Neural cell (in vitro differentiated cells): ENCODE data around the gene TBCEL. TPM values are rescaled to one million over a fixed set of nuclear protein-coding genes. Genes with fewer than 3 reads are reported as not detected.

Source experiments
- H2AFZ ChIP-seq: fragments of 200-600, 300-800 bp; sonication (generic), shearing (Covaris generic); 2 replicates; pipeline ENCODE4 v1.6.0; 2014; ENCODE audit warnings: low read depth, mild to moderate bottlenecking, antibody characterized with exemption, low read length, moderate library complexity
- H3F3A ChIP-seq: fragments of 200-600 bp; shearing (Covaris generic); 2 replicates; pipeline ENCODE4 v1.6.1; 2016; ENCODE audit warnings: mild to moderate bottlenecking, moderate library complexity, mixed read lengths, antibody characterized with exemption, low read length; ENCODE audit not compliant: insufficient read depth, poor library complexity, severe bottlenecking
- H3K27ac ChIP-seq: fragments of 200-600, 300-800 bp; sonication (generic), shearing (Covaris generic); 2 replicates; pipeline ENCODE4 v1.5.1; 2014; ENCODE audit warnings: mild to moderate bottlenecking, low read length, moderate library complexity
- H3K27me3 ChIP-seq: fragments of 300-800, 200-600 bp; sonication (generic), shearing (Covaris generic); 2 replicates; pipeline ENCODE4 v1.6.0; 2014; ENCODE audit warnings: mild to moderate bottlenecking, low read depth, low read length, moderate library complexity; ENCODE audit not compliant: insufficient read depth
- H3K36me3 ChIP-seq: fragments of 300-800, 200-600 bp; sonication (generic), shearing (Covaris generic); 2 replicates; pipeline ENCODE4 v1.5.1; 2014; ENCODE audit warnings: mild to moderate bottlenecking, antibody characterized with exemption, low read length, moderate library complexity; ENCODE audit not compliant: insufficient read depth
- H3K4me2 ChIP-seq: fragments of 300-800, 200-600 bp; sonication (generic), shearing (Covaris generic); 2 replicates; pipeline ENCODE4 v1.6.0; 2014; ENCODE audit warnings: mild to moderate bottlenecking, low read length
- H3K4me3 ChIP-seq: fragments of 300-800, 200-600 bp; sonication (generic), shearing (Covaris generic); 2 replicates; pipeline ENCODE4 v1.5.1; 2014; ENCODE audit warnings: mild to moderate bottlenecking, low read length, moderate library complexity
- H3K79me2 ChIP-seq: fragments of 200-600 bp; shearing (Covaris generic); replicated peaks from 2 replicates; pipeline ENCODE4 v1.6.0; 2014; ENCODE audit warnings: mild to moderate bottlenecking, low read length, moderate library complexity; ENCODE audit not compliant: insufficient read depth
- H3K9ac ChIP-seq: fragments of 300-800, 200-600 bp; sonication (generic), shearing (Covaris generic); 2 replicates; pipeline ENCODE4 v1.6.1; 2016; ENCODE audit warnings: mild to moderate bottlenecking, low read length, mixed read lengths
- H3K9me2 ChIP-seq: fragments of 200-600 bp; shearing (Covaris generic); 2 replicates; pipeline ENCODE4 v1.6.1; 2016; ENCODE audit warnings: mild to moderate bottlenecking, low read length, mixed read lengths; ENCODE audit not compliant: insufficient read depth
- H3K9me3 ChIP-seq: fragments of 200-600, 300-800 bp; sonication (generic), shearing (Covaris generic); 2 replicates; pipeline ENCODE4 v1.6.1; 2016; ENCODE audit warnings: mild to moderate bottlenecking, mixed run types, low read length, moderate library complexity, mixed read lengths
- H4K20me1 ChIP-seq: fragments of 200-600 bp; shearing (Covaris generic); 2 replicates; pipeline ENCODE4 v1.6.1; 2016; ENCODE audit warnings: mild to moderate bottlenecking, mixed run types; ENCODE audit not compliant: insufficient read depth
- EP300 ChIP-seq: fragments of 450-650 bp; conservative IDR thresholded peaks from 2 replicates; pipeline ENCODE4 v1.6.1; 2014; ENCODE audit warnings: antibody characterized with exemption, mild to moderate bottlenecking, moderate library complexity; ENCODE audit not compliant: poor library complexity, severe bottlenecking
- EZH2 ChIP-seq: fragments of 200-600, 300-800 bp; shearing (Covaris generic), sonication (generic); IDR thresholded peaks from 2 replicates; pipeline ENCODE4 v1.6.1; 2014; ENCODE audit warnings: antibody characterized with exemption, low read length, borderline replicate concordance, mild to moderate bottlenecking; ENCODE audit not compliant: insufficient read depth, poor library complexity, severe bottlenecking
- MXI1 ChIP-seq: fragments of 450-650 bp; conservative IDR thresholded peaks from 2 replicates; pipeline ENCODE4 v1.6.1; 2014; ENCODE audit warnings: antibody characterized with exemption, mild to moderate bottlenecking; ENCODE audit not compliant: poor library complexity, severe bottlenecking
- POLR2AphosphoS5 ChIP-seq: IDR thresholded peaks from 2 replicates; pipeline ENCODE4 v1.6.1; 2012
- RAD21 ChIP-seq: fragments of 450-650 bp; conservative IDR thresholded peaks from 2 replicates; pipeline ENCODE4 v1.6.1; 2014; ENCODE audit warnings: antibody characterized with exemption, mild to moderate bottlenecking, moderate library complexity
- SMC3 ChIP-seq: fragments of 450-650 bp; conservative IDR thresholded peaks from 2 replicates; pipeline ENCODE4 v1.6.1; 2014; ENCODE audit warnings: antibody characterized with exemption, mild to moderate bottlenecking, moderate library complexity; ENCODE audit not compliant: poor library complexity
- TAF1 ChIP-seq: IDR thresholded peaks from 2 replicates; pipeline ENCODE4 v1.6.1; 2012; ENCODE audit warnings: low read depth
- polyA plus RNA-seq: library from polyadenylated mRNA; depleted of rRNA; stranded (reverse); fragments of >200 nt; gene quantifications from 2 replicates; pipeline ENCODE4 v1.2.3, GENCODE V29; 2014
- TF ChIP-seq, protein P1 (sequence below): IDR thresholded peaks from 2 replicates; pipeline ENCODE4 v1.6.1; 2012; ENCODE audit warnings: borderline replicate concordance
- TF ChIP-seq, protein P2 (sequence below): fragments of 450-650 bp; IDR thresholded peaks from 2 replicates; pipeline ENCODE4 v1.5.1; 2014; ENCODE audit warnings: antibody characterized with exemption, mild to moderate bottlenecking, moderate library complexity; ENCODE audit not compliant: poor library complexity, severe bottlenecking

Gene TBCEL
- polyA plus RNA-seq, 1 donor from 2014 or later = 13.5 TPM

DNA sequence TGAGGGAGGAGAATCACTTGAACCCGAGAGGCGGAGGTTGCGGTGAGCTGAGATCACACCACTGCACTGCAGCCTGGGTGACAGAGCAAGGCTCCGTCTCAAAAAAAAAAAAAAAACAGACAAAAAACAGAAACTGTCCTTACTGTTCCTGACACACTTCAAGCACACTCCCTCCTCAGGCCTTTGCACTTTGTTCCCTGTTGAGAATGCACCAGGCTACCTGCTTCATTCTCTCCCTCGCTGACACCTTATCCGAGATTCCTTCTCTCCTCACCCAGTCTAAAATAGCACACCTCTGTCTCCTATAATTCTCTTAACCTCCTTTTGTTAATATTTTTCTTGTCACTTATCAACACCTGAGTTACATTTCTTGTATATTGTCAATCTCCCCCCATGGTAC, 44.9 kb downstream of the TBCEL start:
- no peak overlapping the region for H3K4me3 ChIP-seq
- H3K27ac ChIP-seq = no peak overlapping the region
- H4K20me1 ChIP-seq = no peaks in the 10 kb centered on the region

DNA sequence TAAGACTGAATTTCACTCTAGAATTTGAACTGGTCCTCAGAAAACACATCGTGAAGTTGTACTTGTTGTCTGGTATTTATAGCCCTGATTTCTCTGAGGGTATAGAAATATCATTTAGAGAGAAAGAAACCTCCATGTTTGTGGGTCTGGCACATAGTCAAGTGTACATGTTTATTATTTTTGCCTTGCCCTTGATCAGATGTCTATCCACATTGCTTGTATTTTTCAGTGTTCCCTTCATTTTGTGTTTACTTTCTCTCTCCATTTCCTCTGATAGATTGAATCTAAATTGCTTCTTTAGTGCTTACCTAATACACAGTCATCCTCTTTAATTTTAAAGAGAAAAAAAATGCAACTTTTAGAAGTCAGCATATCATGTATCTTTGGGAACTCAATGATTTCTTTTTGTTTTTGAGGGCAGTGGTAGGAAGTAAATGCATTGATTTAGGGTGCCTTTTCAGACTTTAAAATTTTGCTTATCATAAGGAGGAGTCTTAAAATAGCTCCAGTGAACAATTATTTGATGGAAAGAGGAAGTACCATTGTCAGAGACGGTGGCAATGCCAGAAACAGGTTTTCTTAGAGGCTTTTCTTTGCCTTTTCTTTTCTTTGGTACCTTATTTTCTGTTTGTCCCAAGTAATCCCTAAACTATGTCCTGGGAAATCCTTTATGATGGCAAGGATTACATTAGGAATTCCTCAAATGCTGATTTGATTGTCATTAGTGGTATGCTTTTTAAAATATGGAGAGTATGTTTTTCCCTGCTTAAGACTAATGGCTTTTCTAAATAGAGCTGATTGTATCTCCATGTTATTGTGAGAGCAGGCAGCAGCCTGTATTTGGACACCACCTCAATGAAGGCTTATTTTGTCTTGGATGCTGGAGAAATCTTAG, 47.3 kb downstream of the TBCEL start:
- Histone ChIP-seq H3K27ac (no peak overlapping the region), H3K36me3 (peaks cover 5% of the 10 kb centered on the region), H3K9ac (no peak overlapping the region), H2AFZ (no peak overlapping the region), H3K9me2 (no peaks in the 10 kb centered on the region), H3K9me3 (no peaks in the 10 kb centered on the region), H4K20me1 (no peaks in the 10 kb centered on the region), H3F3A (no peaks in the 10 kb centered on the region), H3K4me2 (no peak overlapping the region), H3K27me3 (no peaks in the 10 kb centered on the region), H3K4me3 (no peak overlapping the region), H3K79me2 (no peaks in the 10 kb centered on the region)
- no peak for TF ChIP-seq SMC3
- TF ChIP-seq EZH2 = no peak
- no peak for TF ChIP-seq MXI1
- TF ChIP-seq TAF1 = no peak

More for the DNA sequence above, 44.9 kb downstream of the TBCEL start:
- no peaks in the 10 kb centered on the region for H3K79me2 ChIP-seq
- no peaks in the 10 kb centered on the region for H3F3A ChIP-seq
- no peak overlapping the region for H3K4me2 ChIP-seq
- H3K27me3 ChIP-seq = no peaks in the 10 kb centered on the region
- H2AFZ ChIP-seq = no peak overlapping the region
- no peak overlapping the region for H3K9ac ChIP-seq
- no peaks in the 10 kb centered on the region for H3K36me3 ChIP-seq
- H3K9me2 ChIP-seq = no peaks in the 10 kb centered on the region
- no peaks in the 10 kb centered on the region for H3K9me3 ChIP-seq
- TF ChIP-seq MXI1 (no peak), EP300 (no peak), POLR2AphosphoS5 (no peak), EZH2 (no peak), SMC3 (no peak), TAF1 (no peak), RAD21 (no peak)
- TF ChIP-seq, protein P1, sequence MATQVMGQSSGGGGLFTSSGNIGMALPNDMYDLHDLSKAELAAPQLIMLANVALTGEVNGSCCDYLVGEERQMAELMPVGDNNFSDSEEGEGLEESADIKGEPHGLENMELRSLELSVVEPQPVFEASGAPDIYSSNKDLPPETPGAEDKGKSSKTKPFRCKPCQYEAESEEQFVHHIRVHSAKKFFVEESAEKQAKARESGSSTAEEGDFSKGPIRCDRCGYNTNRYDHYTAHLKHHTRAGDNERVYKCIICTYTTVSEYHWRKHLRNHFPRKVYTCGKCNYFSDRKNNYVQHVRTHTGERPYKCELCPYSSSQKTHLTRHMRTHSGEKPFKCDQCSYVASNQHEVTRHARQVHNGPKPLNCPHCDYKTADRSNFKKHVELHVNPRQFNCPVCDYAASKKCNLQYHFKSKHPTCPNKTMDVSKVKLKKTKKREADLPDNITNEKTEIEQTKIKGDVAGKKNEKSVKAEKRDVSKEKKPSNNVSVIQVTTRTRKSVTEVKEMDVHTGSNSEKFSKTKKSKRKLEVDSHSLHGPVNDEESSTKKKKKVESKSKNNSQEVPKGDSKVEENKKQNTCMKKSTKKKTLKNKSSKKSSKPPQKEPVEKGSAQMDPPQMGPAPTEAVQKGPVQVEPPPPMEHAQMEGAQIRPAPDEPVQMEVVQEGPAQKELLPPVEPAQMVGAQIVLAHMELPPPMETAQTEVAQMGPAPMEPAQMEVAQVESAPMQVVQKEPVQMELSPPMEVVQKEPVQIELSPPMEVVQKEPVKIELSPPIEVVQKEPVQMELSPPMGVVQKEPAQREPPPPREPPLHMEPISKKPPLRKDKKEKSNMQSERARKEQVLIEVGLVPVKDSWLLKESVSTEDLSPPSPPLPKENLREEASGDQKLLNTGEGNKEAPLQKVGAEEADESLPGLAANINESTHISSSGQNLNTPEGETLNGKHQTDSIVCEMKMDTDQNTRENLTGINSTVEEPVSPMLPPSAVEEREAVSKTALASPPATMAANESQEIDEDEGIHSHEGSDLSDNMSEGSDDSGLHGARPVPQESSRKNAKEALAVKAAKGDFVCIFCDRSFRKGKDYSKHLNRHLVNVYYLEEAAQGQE = no peak
- TF ChIP-seq, protein P2, sequence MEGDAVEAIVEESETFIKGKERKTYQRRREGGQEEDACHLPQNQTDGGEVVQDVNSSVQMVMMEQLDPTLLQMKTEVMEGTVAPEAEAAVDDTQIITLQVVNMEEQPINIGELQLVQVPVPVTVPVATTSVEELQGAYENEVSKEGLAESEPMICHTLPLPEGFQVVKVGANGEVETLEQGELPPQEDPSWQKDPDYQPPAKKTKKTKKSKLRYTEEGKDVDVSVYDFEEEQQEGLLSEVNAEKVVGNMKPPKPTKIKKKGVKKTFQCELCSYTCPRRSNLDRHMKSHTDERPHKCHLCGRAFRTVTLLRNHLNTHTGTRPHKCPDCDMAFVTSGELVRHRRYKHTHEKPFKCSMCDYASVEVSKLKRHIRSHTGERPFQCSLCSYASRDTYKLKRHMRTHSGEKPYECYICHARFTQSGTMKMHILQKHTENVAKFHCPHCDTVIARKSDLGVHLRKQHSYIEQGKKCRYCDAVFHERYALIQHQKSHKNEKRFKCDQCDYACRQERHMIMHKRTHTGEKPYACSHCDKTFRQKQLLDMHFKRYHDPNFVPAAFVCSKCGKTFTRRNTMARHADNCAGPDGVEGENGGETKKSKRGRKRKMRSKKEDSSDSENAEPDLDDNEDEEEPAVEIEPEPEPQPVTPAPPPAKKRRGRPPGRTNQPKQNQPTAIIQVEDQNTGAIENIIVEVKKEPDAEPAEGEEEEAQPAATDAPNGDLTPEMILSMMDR = no peak
